ENCODE results near the gene HSD17B4. TPM values are rescaled to one million over a fixed set of nuclear protein-coding genes. Genes with fewer than 3 reads are reported as not detected.

HSD17B4 gene
- total RNA-seq (201 and 340 TPM in 2 replicates), polyA plus RNA-seq (162 and 187 TPM in 2 replicates), polyA minus RNA-seq (ENCODE audit: low replicate concordance) (23.8 and 124 TPM in 2 replicates)
- 107 and 113 TPM in 2 replicates for polyA plus RNA-seq (2012)

GRCh38 chr5:119452373-119453039 is at the start of gene HSD17B4:
TSS of gene HSD17B4 (plus strand) at chr5:119452497. CDS start at chr5:119452576, 79 bp downstream.
- peaks cover 1% of the 10 kb centered on the region for H3K79me2 ChIP-seq (ENCODE audit: control insufficient read depth, insufficient read depth, low read length)
- no peaks in the 10 kb centered on the region for H4K20me1 ChIP-seq (ENCODE audit: control insufficient read depth, extremely low read depth, insufficient read depth, low read length)
- peak within 1 kb of the TSS; percentile 58 for H3K9ac ChIP-seq (ENCODE audit: insufficient read depth, low read length)
- peak within 1 kb of the TSS; percentile 47 for H2AFZ ChIP-seq (ENCODE audit: low read length)
- no peaks in the 10 kb centered on the region for H3K9me3 ChIP-seq (ENCODE audit: control insufficient read depth, insufficient read depth, low read depth, low read length)
- peak within 1 kb of the TSS; percentile 80 for H3K4me2 ChIP-seq (ENCODE audit: extremely low read depth, insufficient read depth, low read length)
- H3K4me1 ChIP-seq (ENCODE audit: control insufficient read depth, extremely low read depth, insufficient read depth, low read length) = no peaks in the 10 kb centered on the region
- peak within 1 kb of the TSS; percentile 65 for H3K27ac ChIP-seq (ENCODE audit: insufficient read depth, low read length)
- H3K36me3 ChIP-seq (ENCODE audit: control insufficient read depth, insufficient read depth, low read length) = no peaks in the 10 kb centered on the region
- TF ChIP-seq EZH2 (IDR thresholded peaks at IDR 0.05; ENCODE audit: low read length, missing control alignments) (no peak), CTCF (conservative IDR thresholded peaks at IDR 0.05 in 1 of 2, IDR thresholded peaks at IDR 0.05 in 1 of 2; ENCODE audit: low read depth in 1 of 2, low read length in 2 of 2) (no peak)
- no peaks in the 10 kb centered on the region for H3K27me3 ChIP-seq (ENCODE audit: control insufficient read depth, insufficient read depth, low read length)
- peak within 1 kb of the TSS; percentile 58 to 78 (median 68) for H3K4me3 ChIP-seq (replicated peaks in 1 of 4; ENCODE audit: control extremely low read depth in 1 of 4, insufficient read depth in 1 of 4, low read depth in 3 of 4, low read length in 4 of 4)
- DNase-seq (ENCODE audit: low read depth in 2 of 2) = peak; percentile 88 to 91

GRCh38 chr5:119402555-119402954 is 49.7 kb upstream of the HSD17B4 start:
- Histone ChIP-seq H3K4me2 (ENCODE audit: extremely low read depth, insufficient read depth, low read length) (no peak overlapping the region), H3K9me3 (ENCODE audit: control insufficient read depth, insufficient read depth, low read depth, low read length) (no peaks in the 10 kb centered on the region), H4K20me1 (ENCODE audit: control insufficient read depth, extremely low read depth, insufficient read depth, low read length) (no peaks in the 10 kb centered on the region), H3K79me2 (ENCODE audit: control insufficient read depth, insufficient read depth, low read length) (no peaks in the 10 kb centered on the region), H3K36me3 (ENCODE audit: control insufficient read depth, insufficient read depth, low read length) (no peaks in the 10 kb centered on the region), H3K27ac (ENCODE audit: insufficient read depth, low read length) (no peak overlapping the region), H3K4me1 (ENCODE audit: control insufficient read depth, extremely low read depth, insufficient read depth, low read length) (peaks cover 3% of the 10 kb centered on the region), H2AFZ (ENCODE audit: low read length) (no peak overlapping the region), H3K27me3 (ENCODE audit: control insufficient read depth, insufficient read depth, low read length) (no peaks in the 10 kb centered on the region), H3K9ac (ENCODE audit: insufficient read depth, low read length) (no peak overlapping the region), H3K4me3 (replicated peaks in 1 of 4; ENCODE audit: control extremely low read depth in 1 of 4, insufficient read depth in 1 of 4, low read depth in 3 of 4, low read length in 4 of 4) (no peak overlapping the region)
- no peak for TF ChIP-seq EZH2 (IDR thresholded peaks at IDR 0.05; ENCODE audit: low read length, missing control alignments)
- no peak for TF ChIP-seq CTCF (conservative IDR thresholded peaks at IDR 0.05 in 1 of 2, IDR thresholded peaks at IDR 0.05 in 1 of 2; ENCODE audit: low read depth in 1 of 2, low read length in 2 of 2)
- no peak for DNase-seq (ENCODE audit: low read depth in 2 of 2)

GRCh38 chr5:119404033-119404432 is 48.3 kb upstream of the HSD17B4 start:
- H3K36me3 ChIP-seq (ENCODE audit: control insufficient read depth, insufficient read depth, low read length) = no peaks in the 10 kb centered on the region
- H3K79me2 ChIP-seq (ENCODE audit: control insufficient read depth, insufficient read depth, low read length) = no peaks in the 10 kb centered on the region
- peaks cover 3% of the 10 kb centered on the region for H3K27me3 ChIP-seq (ENCODE audit: control insufficient read depth, insufficient read depth, low read length)
- no peaks in the 10 kb centered on the region for H4K20me1 ChIP-seq (ENCODE audit: control insufficient read depth, extremely low read depth, insufficient read depth, low read length)
- H3K4me1 ChIP-seq (ENCODE audit: control insufficient read depth, extremely low read depth, insufficient read depth, low read length) = no peaks in the 10 kb centered on the region
- H3K4me3 ChIP-seq (replicated peaks in 1 of 4; ENCODE audit: control extremely low read depth in 1 of 4, insufficient read depth in 1 of 4, low read depth in 3 of 4, low read length in 4 of 4) = no peak overlapping the region
- DNase-seq (ENCODE audit: low read depth in 2 of 2) = no peak
- no peak for TF ChIP-seq CTCF (conservative IDR thresholded peaks at IDR 0.05 in 1 of 2, IDR thresholded peaks at IDR 0.05 in 1 of 2; ENCODE audit: low read depth in 1 of 2, low read length in 2 of 2)
- no peak for TF ChIP-seq EZH2 (IDR thresholded peaks at IDR 0.05; ENCODE audit: low read length, missing control alignments)
- no peak overlapping the region for H3K9ac ChIP-seq (ENCODE audit: insufficient read depth, low read length)
- H3K27ac ChIP-seq (ENCODE audit: insufficient read depth, low read length) = no peak overlapping the region
- H3K4me2 ChIP-seq (ENCODE audit: extremely low read depth, insufficient read depth, low read length) = no peak overlapping the region
- no peaks in the 10 kb centered on the region for H3K9me3 ChIP-seq (ENCODE audit: control insufficient read depth, insufficient read depth, low read depth, low read length)
- no peak overlapping the region for H2AFZ ChIP-seq (ENCODE audit: low read length)

Measured in fibroblast of lung (primary cell).